Right lobe of liver (tissue), 6 donors: ENCODE data around the gene TRIOBP. TPM values are rescaled to one million over a fixed set of nuclear protein-coding genes. Genes with fewer than 3 reads are reported as not detected.

Experiments used
- ATAC-seq, 4 donors: fragments of 200-7000 bp; cut with Tn5 transposase; one replicate each; pipeline ENCODE4 v1.9.1; 2020; ENCODE audit warnings: mild to moderate bottlenecking in 4 of 4, moderate library complexity in 4 of 4
- DNase-seq, 3 donors: peaks; one replicate each; pipeline ENCODE4 v3.0.0-alpha.2; 2020
- H3K27ac ChIP-seq, 3 donors: fragments of 200-600 bp; one replicate each; pipeline ENCODE4 v1.8.0; 2022
- H3K27me3 ChIP-seq, 2 donors: fragments of 200-600 bp; one replicate each; pipeline ENCODE4 v1.8.0; 2022
- H3K36me3 ChIP-seq, 4 donors: fragments of 200-600 bp; sonication (generic) in 1 of 4; one replicate each; pipeline versions ENCODE4 v1.5.1 to v1.8.0; 2017 to 2022; ENCODE audit warnings: control low read depth in 1 of 4
- H3K4me1 ChIP-seq, 4 donors: fragments of 200-600 bp; sonication (generic) in 1 of 4; one replicate each; pipeline versions ENCODE4 v1.5.1 to v1.8.0; 2017 to 2022; ENCODE audit warnings: control low read depth in 1 of 4
- H3K4me3 ChIP-seq, 3 donors: fragments of 200-600 bp; one replicate each; pipeline ENCODE4 v1.8.0; 2022
- H3K9me3 ChIP-seq, 4 donors: fragments of 200-600 bp; sonication (generic) in 1 of 4; one replicate each; pipeline versions ENCODE4 v1.5.1 to v1.8.0; 2017 to 2022; ENCODE audit warnings: control low read depth in 1 of 4
- CTCF ChIP-seq, 4 donors: fragments of 200-600 bp in 3 of 4; fragments of 450-650 bp in 1 of 4; IDR thresholded peaks; one replicate each; pipeline versions ENCODE4 v1.5.1 to v1.8.0; 2016 to 2022; ENCODE audit warnings: antibody characterized with exemption in 4 of 4, mild to moderate bottlenecking in 2 of 4
- POLR2A ChIP-seq: fragments of 450-650 bp; IDR thresholded peaks from one replicate; pipeline ENCODE4 v1.6.1; 2017; ENCODE audit warnings: antibody characterized with exemption, mild to moderate bottlenecking
- WGBS: methylation state at CpG from one replicate; pipeline ENCODE4 v1.1.6; 2018; ENCODE audit warnings: low coverage, low lambda C conversion rate; ENCODE audit not compliant: insufficient coverage; ENCODE audit errors: missing lambda C conversion rate; 5-methylcytosine and 5-hydroxymethylcytosine counted together
- intact Hi-C, 2 donors: fragments of 100-400 bp; cut with DNase I; formaldehyde crosslinking; loops; one replicate each; pipeline versions ENCODE4 v1.11.2 to v1.14.1; 2022
- total RNA-seq, 6 experiments: library from RNA; depleted of rRNA in 2 of 6; stranded (reverse); fragments of >200 nt in 2 of 6; fragmentation: NEBNext Ultra II Directional in 3 of 6; extraction: Animal tissue kit (Norgen Biotek cat#: 25700) in 3 of 6; gene quantifications; one replicate each; pipeline versions ENCODE4 v1.1.0 to v1.2.4, GENCODE V29; 2016 to 2023
- donor health status: DM: no; HTN: yes; CAD: no.
- donor health status: DM: no; HTN: no; CAD: no.
- donor health status: DM: no; HTN: no; CAD: no.
- donor health status: DM: no; HTN: yes; CAD: no.
- donor health status: DM: no; HTN: yes; CAD: no.

Gene TRIOBP
- total RNA-seq, 6 experiments from 2014 or later = 11.7 to 22.8 (median 20.7) TPM

GRCh38 chr22:37804352-37804880, 107.6 kb downstream of the TRIOBP start:
- peak overlapping the region; percentile 40 to 84 (median 63) for H3K4me3 ChIP-seq
- peaks cover 0 to 29% (median 10%) of the 10 kb centered on the region in 4 donors for H3K4me1 ChIP-seq
- no peaks in the 10 kb centered on the region for H3K9me3 ChIP-seq
- ATAC-seq = no peak
- no peak for DNase-seq
- H3K27ac ChIP-seq = peak overlapping the region; percentile 72 to 87 (median 83)
- 10% methylated on average over 8 of the region's 29 CpGs for WGBS
- TF ChIP-seq CTCF (IDR thresholded peaks at IDR 0.05) (no peak), POLR2A (no peak)
- no peaks in the 10 kb centered on the region for H3K36me3 ChIP-seq
- no peaks in the 10 kb centered on the region for H3K27me3 ChIP-seq
- intact Hi-C loops = no loop called here

DNA sequence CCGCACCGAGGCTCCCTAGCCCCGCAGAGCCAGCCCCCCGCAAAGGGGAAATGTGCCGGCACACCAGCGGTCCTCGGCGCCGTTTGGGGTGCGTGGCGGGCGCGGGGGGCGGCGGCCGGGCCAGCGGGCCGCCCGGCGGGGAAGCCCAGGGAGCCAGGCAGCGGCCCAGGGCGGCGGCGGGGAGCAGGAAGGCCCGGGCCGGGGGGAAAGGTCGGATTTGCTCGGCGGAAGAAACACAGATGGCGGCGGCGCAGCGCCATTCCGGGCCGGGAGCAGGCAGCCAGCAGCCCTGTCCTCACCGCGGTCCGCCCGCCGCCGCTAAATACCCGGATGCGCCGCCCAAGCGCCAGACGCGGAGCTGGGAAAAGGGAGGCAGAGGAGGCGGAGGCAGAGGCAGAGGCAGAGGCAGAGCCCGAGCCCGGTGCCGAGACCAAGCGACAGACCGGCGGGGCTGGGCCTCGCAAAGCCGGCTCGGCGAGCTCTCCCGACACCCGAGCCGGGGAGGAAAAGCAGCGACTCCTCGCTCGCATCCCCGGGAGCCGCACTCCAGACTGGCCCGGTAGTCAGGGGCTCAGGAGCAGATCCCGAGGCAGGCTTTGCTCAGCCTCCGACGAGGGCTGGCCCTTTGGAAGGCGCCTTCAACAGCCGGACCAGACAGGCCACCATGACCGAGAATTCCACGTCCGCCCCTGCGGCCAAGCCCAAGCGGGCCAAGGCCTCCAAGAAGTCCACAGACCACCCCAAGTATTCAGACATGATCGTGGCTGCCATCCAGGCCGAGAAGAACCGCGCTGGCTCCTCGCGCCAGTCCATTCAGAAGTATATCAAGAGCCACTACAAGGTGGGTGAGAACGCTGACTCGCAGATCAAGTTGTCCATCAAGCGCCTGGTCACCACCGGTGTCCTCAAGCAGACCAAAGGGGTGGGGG, 108.3 kb downstream of the TRIOBP start:
- DNase-seq (peak; percentile 91 to 93 (median 92)), ATAC-seq (peak; percentile 50 to 63 (median 58))
- peak overlapping the region; percentile 40 to 84 (median 63) for H3K4me3 ChIP-seq
- H3K9me3 ChIP-seq = no peaks in the 10 kb centered on the region
- TF ChIP-seq POLR2A (peak; percentile 93), CTCF (IDR thresholded peaks at IDR 0.05) (no peak)
- no peaks in the 10 kb centered on the region for H3K27me3 ChIP-seq
- 9% methylated on average over 14 of the region's 87 CpGs for WGBS
- H3K36me3 ChIP-seq = no peaks in the 10 kb centered on the region
- intact Hi-C loops = no loop called here
- peaks cover 0 to 36% (median 10%) of the 10 kb centered on the region in 4 donors for H3K4me1 ChIP-seq
- H3K27ac ChIP-seq = peak overlapping the region; percentile 72 to 87 (median 83)

GRCh38 chr22:37805810-37806277, 109.0 kb downstream of the TRIOBP start:
- intact Hi-C loops = no loop called here
- Histone ChIP-seq H3K4me3 (peak overlapping the region; percentile 40 to 84 (median 63)), H3K9me3 (no peaks in the 10 kb centered on the region), H3K36me3 (no peaks in the 10 kb centered on the region), H3K4me1 (peaks cover 0 to 36% (median 10%) of the 10 kb centered on the region in 4 donors), H3K27ac (peak overlapping the region; percentile 72 to 87 (median 83)), H3K27me3 (no peaks in the 10 kb centered on the region)
- WGBS = 18% methylated on average over 10 of the region's 10 CpGs
- ATAC-seq = no peak
- no peak for DNase-seq
- no peak for TF ChIP-seq POLR2A
- no peak for TF ChIP-seq CTCF (IDR thresholded peaks at IDR 0.05)

GRCh38 chr22:37806409-37807333, 109.8 kb downstream of the TRIOBP start:
- TF ChIP-seq POLR2A (no peak), CTCF (IDR thresholded peaks at IDR 0.05) (no peak)
- intact Hi-C loops = no loop called here
- peaks cover 0 to 36% (median 10%) of the 10 kb centered on the region in 4 donors for H3K4me1 ChIP-seq

More at GRCh38 chr22:37806409-37807333, 109.8 kb downstream of the TRIOBP start:
- Histone ChIP-seq H3K27me3 (no peaks in the 10 kb centered on the region), H3K27ac (peak overlapping the region in 2 of 3 donors; percentile 31 to 64), H3K36me3 (no peaks in the 10 kb centered on the region), H3K9me3 (no peaks in the 10 kb centered on the region), H3K4me3 (peak overlapping the region; percentile 40 to 84 (median 63))
- no peak for ATAC-seq
- 0% methylated on average over 18 of the region's 19 CpGs for WGBS
- DNase-seq = peak in 1 of 3 donors; percentile 40
